Measurements from ENCODE around the gene FAM53B. TPM values are rescaled to one million over a fixed set of nuclear protein-coding genes. Genes with fewer than 3 reads are reported as not detected.
A peak's percentile ranks its signal among the peaks of the same experiment; 100 is the strongest.

The FAM53B gene
- total RNA-seq, 1 donor from 2014 or later: 39.8 TPM

DNA sequence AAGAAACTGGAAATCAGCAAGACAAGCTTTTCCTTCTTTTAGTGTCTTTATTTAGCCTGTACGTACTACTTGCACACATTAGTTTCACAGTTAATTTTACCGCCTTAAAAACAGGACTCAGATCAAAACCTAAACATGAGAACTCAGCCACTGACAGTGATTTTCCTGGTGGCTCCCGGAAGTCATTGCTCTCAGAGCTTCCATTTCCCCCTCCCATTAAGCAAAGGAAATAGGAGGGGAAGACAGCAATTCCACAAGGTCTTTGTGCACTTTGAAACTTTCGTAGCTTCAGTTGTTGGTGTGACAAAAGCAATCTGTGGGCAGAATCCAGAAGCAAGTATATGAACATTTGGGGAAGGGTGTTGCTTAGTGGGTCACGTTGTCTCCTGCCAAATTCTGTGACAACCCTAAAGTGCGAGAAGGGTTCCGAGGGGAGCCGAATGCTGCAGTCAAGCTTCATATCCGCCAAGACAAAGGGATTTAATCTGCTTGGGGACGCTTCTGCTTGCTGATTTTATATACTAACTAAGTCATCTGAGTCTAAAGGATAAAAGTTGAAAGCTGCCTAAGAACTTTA, 30.4 kb downstream of the FAM53B start:
- H3K27ac Mint-ChIP-seq: peak overlapping the region; percentile 40
- H3K36me3 Mint-ChIP-seq (ENCODE audit: insufficient read depth): no peaks in the 10 kb centered on the region
- TF ChIP-seq, protein P1, sequence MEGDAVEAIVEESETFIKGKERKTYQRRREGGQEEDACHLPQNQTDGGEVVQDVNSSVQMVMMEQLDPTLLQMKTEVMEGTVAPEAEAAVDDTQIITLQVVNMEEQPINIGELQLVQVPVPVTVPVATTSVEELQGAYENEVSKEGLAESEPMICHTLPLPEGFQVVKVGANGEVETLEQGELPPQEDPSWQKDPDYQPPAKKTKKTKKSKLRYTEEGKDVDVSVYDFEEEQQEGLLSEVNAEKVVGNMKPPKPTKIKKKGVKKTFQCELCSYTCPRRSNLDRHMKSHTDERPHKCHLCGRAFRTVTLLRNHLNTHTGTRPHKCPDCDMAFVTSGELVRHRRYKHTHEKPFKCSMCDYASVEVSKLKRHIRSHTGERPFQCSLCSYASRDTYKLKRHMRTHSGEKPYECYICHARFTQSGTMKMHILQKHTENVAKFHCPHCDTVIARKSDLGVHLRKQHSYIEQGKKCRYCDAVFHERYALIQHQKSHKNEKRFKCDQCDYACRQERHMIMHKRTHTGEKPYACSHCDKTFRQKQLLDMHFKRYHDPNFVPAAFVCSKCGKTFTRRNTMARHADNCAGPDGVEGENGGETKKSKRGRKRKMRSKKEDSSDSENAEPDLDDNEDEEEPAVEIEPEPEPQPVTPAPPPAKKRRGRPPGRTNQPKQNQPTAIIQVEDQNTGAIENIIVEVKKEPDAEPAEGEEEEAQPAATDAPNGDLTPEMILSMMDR (IDR thresholded peaks at IDR 0.05; ENCODE audit: unreplicated experiment): no peak
- H3K4me3 Mint-ChIP-seq (ENCODE audit: low read depth): no peak overlapping the region
- H3K27me3 Mint-ChIP-seq: no peaks in the 10 kb centered on the region
- peaks cover 36% of the 10 kb centered on the region for H3K4me1 Mint-ChIP-seq (ENCODE audit: low read depth)
- H3K9me3 Mint-ChIP-seq (ENCODE audit: low read depth): no peaks in the 10 kb centered on the region
- DNase-seq (ENCODE audit: low spot score, unreplicated experiment): no peak

DNA sequence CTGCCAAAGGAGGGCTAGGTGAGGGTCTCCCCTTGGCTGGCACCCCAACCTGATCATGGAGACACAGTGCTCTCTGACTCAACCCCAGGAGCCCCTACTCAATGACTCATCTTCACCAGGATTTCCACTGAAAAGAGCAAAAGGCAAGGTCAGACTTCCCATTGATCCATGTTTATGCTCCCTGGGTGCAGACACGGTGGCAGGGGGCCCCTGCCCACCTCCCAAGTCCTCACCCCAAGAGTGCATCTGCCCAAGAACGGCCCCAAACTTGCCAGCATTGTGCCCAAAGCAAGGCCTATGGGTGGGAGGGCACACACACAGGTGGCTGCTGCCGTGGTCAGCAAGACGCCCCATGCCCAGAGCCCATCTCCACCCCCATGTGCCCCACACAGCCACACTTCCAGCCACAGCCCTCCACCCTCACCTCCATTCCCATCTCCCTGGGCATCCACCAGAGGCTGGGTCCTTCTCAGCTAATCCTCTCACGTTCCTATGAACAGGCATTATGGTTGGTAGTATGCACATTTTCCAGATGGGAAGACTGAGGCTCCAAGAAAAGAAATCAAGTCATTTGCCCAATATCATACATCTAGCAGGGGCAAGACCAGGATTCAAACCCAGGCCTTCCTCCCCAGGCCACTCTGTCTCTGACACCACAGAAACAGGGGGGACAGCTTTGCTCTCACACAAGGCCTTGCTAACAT, 31.3 kb downstream of the FAM53B start:
- H3K27ac Mint-ChIP-seq: peak overlapping the region; percentile 54
- H3K9me3 Mint-ChIP-seq (ENCODE audit: low read depth): no peaks in the 10 kb centered on the region
- H3K27me3 Mint-ChIP-seq: no peaks in the 10 kb centered on the region
- no peaks in the 10 kb centered on the region for H3K36me3 Mint-ChIP-seq (ENCODE audit: insufficient read depth)
- H3K4me3 Mint-ChIP-seq (ENCODE audit: low read depth): no peak overlapping the region
- TF ChIP-seq, protein P1 (IDR thresholded peaks at IDR 0.05; ENCODE audit: unreplicated experiment): no peak
- no peak for DNase-seq (ENCODE audit: low spot score, unreplicated experiment)
- peaks cover 37% of the 10 kb centered on the region for H3K4me1 Mint-ChIP-seq (ENCODE audit: low read depth)

DNA sequence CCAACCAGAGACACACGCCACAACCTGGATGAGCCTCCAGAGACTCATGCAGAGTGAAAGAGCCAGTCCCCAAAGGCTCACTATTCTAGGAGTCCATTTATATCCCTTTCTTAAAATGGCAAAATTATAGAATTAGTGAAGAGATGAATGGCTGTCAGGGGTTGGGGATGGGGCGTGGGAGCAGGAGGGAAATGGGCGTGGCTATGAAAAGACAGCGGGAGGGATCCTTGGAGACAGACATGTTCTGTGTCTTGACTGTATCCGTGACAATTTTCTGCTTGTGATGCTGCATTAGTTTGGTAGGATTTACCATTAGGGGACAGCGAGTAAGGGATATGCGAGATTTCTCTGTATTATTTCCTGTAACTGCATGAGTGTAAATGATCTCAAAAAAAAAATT, 33.0 kb downstream of the FAM53B start:
- H3K4me3 Mint-ChIP-seq (ENCODE audit: low read depth): no peak overlapping the region
- no peak for DNase-seq (ENCODE audit: low spot score, unreplicated experiment)
- H3K27me3 Mint-ChIP-seq: no peaks in the 10 kb centered on the region
- peaks cover 39% of the 10 kb centered on the region for H3K4me1 Mint-ChIP-seq (ENCODE audit: low read depth)
- H3K27ac Mint-ChIP-seq: no peak overlapping the region
- no peaks in the 10 kb centered on the region for H3K9me3 Mint-ChIP-seq (ENCODE audit: low read depth)
- TF ChIP-seq, protein P1 (IDR thresholded peaks at IDR 0.05; ENCODE audit: unreplicated experiment): no peak
- H3K36me3 Mint-ChIP-seq (ENCODE audit: insufficient read depth): peaks cover 3% of the 10 kb centered on the region

DNA sequence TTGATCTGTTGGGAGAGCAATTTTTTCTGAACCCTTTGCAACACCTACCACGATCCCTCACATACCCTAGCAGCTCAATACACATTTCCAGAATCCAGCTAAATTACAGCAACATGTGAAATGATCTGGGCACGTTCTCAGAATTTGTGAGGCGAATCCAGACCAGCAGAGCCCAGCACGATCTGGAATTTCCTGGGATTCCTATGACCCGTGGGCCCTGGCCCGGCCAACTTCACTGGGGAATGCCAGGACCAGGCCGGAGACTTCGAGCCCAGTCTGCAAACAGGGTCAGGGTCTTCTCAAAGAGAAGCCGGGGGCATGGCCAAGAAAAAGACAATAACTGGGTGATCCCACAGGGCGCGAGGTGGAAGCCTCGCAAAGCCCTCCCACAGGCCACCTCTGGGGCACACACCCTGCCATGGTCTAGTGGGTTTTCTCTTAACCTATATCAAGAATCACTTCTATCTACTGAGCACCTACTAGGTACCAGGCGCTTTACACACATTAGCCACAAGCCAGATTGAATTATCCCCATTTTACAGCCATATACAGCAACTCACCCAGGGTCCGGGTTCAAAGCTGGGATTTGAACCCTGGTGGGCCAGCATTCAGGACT, 33.8 kb downstream of the FAM53B start:
- DNase-seq (ENCODE audit: low spot score, unreplicated experiment): no peak
- Mint-ChIP-seq H3K27me3 (no peaks in the 10 kb centered on the region), H3K27ac (peak overlapping the region; percentile 25), H3K36me3 (ENCODE audit: insufficient read depth) (peaks cover 3% of the 10 kb centered on the region), H3K4me3 (ENCODE audit: low read depth) (no peak overlapping the region), H3K9me3 (ENCODE audit: low read depth) (no peaks in the 10 kb centered on the region), H3K4me1 (ENCODE audit: low read depth) (peaks cover 40% of the 10 kb centered on the region)
- TF ChIP-seq, protein P1 (IDR thresholded peaks at IDR 0.05; ENCODE audit: unreplicated experiment): no peak

DNA sequence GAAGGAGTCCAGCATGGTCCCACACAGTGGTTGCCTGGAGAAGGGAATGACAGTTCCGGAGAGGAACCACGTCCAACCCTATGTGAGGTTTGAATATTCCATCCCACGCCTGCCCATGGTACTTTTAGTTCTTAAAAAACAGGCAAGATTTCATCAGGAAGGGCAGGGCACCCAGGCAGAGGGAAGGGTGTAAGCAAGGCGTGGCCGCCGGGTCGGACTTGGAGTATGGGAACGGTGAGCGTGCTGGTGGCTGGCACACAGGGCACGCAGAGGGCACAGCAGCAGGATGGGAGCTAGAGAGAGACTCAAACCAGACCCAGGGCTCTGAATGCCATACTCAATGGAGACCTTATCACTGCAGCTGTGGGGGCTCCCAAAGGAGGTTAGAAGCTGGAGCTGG, 34.3 kb downstream of the FAM53B start:
- H3K4me1 Mint-ChIP-seq (ENCODE audit: low read depth): peaks cover 40% of the 10 kb centered on the region
- no peaks in the 10 kb centered on the region for H3K27me3 Mint-ChIP-seq
- H3K4me3 Mint-ChIP-seq (ENCODE audit: low read depth): no peak overlapping the region
- peaks cover 3% of the 10 kb centered on the region for H3K36me3 Mint-ChIP-seq (ENCODE audit: insufficient read depth)
- no peaks in the 10 kb centered on the region for H3K9me3 Mint-ChIP-seq (ENCODE audit: low read depth)
- TF ChIP-seq, protein P1 (IDR thresholded peaks at IDR 0.05; ENCODE audit: unreplicated experiment): no peak
- H3K27ac Mint-ChIP-seq: peak overlapping the region; percentile 71
- no peak for DNase-seq (ENCODE audit: low spot score, unreplicated experiment)

All from progenitor cell of endocrine pancreas (in vitro differentiated cells).